SK-N-SH (cell line): ENCODE data around the gene BRSK1. TPM values are rescaled to one million over a fixed set of nuclear protein-coding genes. Genes with fewer than 3 reads are reported as not detected.

Experiments used
- CTCF ChIA-PET: fragments of 300-600, 350-600 bp; formaldehyde crosslinking; extraction: SDS; loops from one replicate; lab custom pipeline; 2021; lab: Yijun Ruan, JAX
- POLR2A ChIA-PET: fragments of 350-600 bp; sonication (Branson Sonifier 250); formaldehyde crosslinking; extraction: SDS; loops from one replicate; lab custom pipeline; 2020; ENCODE audit warnings: antibody characterized with exemption, inconsistent platforms; lab: Yijun Ruan, JAX
- DNase-seq: peaks from one replicate; pipeline ENCODE4 v3.0.0; 2012
- H2AFZ ChIP-seq: fragments of 200-600 bp; sonication (generic); 2 replicates; pipeline ENCODE4 v1.8.1; 2016; ENCODE audit warnings: antibody characterized with exemption, mild to moderate bottlenecking, low read depth
- H3F3A ChIP-seq: fragments of 200-600 bp; sonication (generic); replicated peaks from 2 replicates; pipeline ENCODE3; 2016; ENCODE audit warnings: antibody characterized with exemption, mild to moderate bottlenecking; ENCODE audit not compliant: insufficient read depth
- H3K27ac ChIP-seq, 2 experiments: fragments of 200-500 bp in 1 of 2; fragments of 200-600 bp in 1 of 2; sonication (Bioruptor generic) in 1 of 2; sonication (generic), shearing (Covaris generic) in 1 of 2; 2 replicates each; pipeline versions ENCODE4 v1.5.1 to v1.6.1; 2014 to 2016; ENCODE audit warnings: low read depth in 2 of 2, inconsistent platforms in 1 of 2, low read length in 1 of 2, mild to moderate bottlenecking in 1 of 2, mixed read lengths in 1 of 2
- H3K27me3 ChIP-seq: fragments of 200-600 bp; sonication (generic), shearing (Covaris generic); 2 replicates; pipeline ENCODE4 v1.6.1; 2016; ENCODE audit warnings: mixed run types; ENCODE audit not compliant: insufficient read depth
- H3K36me3 ChIP-seq, 2 experiments: fragments of 200-500 bp in 1 of 2; fragments of 200-600 bp in 1 of 2; sonication (Bioruptor generic) in 1 of 2; sonication (generic) in 1 of 2; replicated peaks in 1 of 2; 2 replicates each; pipeline versions ENCODE3 to v1.5.1; 2014 to 2016; ENCODE audit warnings: low read length in 1 of 2, mild to moderate bottlenecking in 1 of 2; ENCODE audit not compliant: insufficient read depth in 2 of 2, control insufficient read depth in 1 of 2
- H3K4me1 ChIP-seq, 2 experiments: fragments of 200-500 bp in 1 of 2; fragments of 200-600 bp in 1 of 2; sonication (Bioruptor generic) in 1 of 2; sonication (generic), shearing (Covaris generic) in 1 of 2; 2 replicates each; pipeline versions ENCODE4 v1.5.1 to v1.6.1; 2014 to 2016; ENCODE audit warnings: low read depth in 1 of 2, low read length in 1 of 2, mixed run types in 1 of 2; ENCODE audit not compliant: insufficient read depth in 2 of 2, control insufficient read depth in 1 of 2
- H3K4me2 ChIP-seq: fragments of 200-600 bp; sonication (generic), shearing (Covaris generic); 2 replicates; pipeline ENCODE4 v1.6.1; 2017; ENCODE audit warnings: mixed run types
- H3K4me3 ChIP-seq, 2 experiments: fragments of 200-500 bp in 1 of 2; fragments of 200-600 bp in 1 of 2; sonication (Bioruptor generic) in 1 of 2; sonication (generic), shearing (Covaris generic) in 1 of 2; 2 replicates each; pipeline versions ENCODE4 v1.5.1 to v1.8.1; 2014 to 2016; ENCODE audit warnings: low read depth in 2 of 2, inconsistent platforms in 1 of 2, low read length in 1 of 2, mild to moderate bottlenecking in 1 of 2, mixed read lengths in 1 of 2, moderate library complexity in 1 of 2
- H3K79me2 ChIP-seq: fragments of 200-600 bp; sonication (generic); 2 replicates; pipeline ENCODE4 v1.8.1; 2017; ENCODE audit warnings: mild to moderate bottlenecking; ENCODE audit not compliant: insufficient read depth
- H3K9ac ChIP-seq: fragments of 200-600 bp; sonication (generic); 2 replicates; pipeline ENCODE4 v1.6.1; 2017; ENCODE audit warnings: mixed run types
- H3K9me2 ChIP-seq: fragments of 200-600 bp; sonication (generic); 2 replicates; pipeline ENCODE4 v1.6.1; 2017; ENCODE audit warnings: mixed run types
- H3K9me3 ChIP-seq: fragments of 200-600 bp; sonication (generic); 2 replicates; pipeline ENCODE4 v1.6.1; 2017; ENCODE audit warnings: mixed run types, mild to moderate bottlenecking, moderate library complexity
- H4K20me1 ChIP-seq: fragments of 200-600 bp; sonication (generic); 2 replicates; pipeline ENCODE4 v1.6.1; 2017; ENCODE audit warnings: mild to moderate bottlenecking, mixed run types; ENCODE audit not compliant: insufficient read depth
- CHD2 ChIP-seq: fragments of 150-350 bp; IDR thresholded peaks from 2 replicates; pipeline ENCODE4 v1.6.1; 2018; ENCODE audit warnings: low read length; ENCODE audit not compliant: partially characterized antibody
- ELF1 ChIP-seq: IDR thresholded peaks from 2 replicates; pipeline ENCODE4 v1.4.0; 2012
- EZH2phosphoT487 ChIP-seq: fragments of 200-600 bp; sonication (generic); IDR thresholded peaks from 2 replicates; pipeline ENCODE4 v1.6.1; 2017; ENCODE audit warnings: low read depth, mixed run types, mild to moderate bottlenecking, antibody characterized with exemption, moderate library complexity, borderline replicate concordance
- FOXM1 ChIP-seq: IDR thresholded peaks from 2 replicates; pipeline ENCODE4 v1.4.0; 2012; ENCODE audit warnings: low read depth, mild to moderate bottlenecking
- GABPA ChIP-seq: IDR thresholded peaks from 2 replicates; pipeline ENCODE4 v1.4.0; 2012; ENCODE audit warnings: low read depth, mild to moderate bottlenecking
- MEF2A ChIP-seq: IDR thresholded peaks from 2 replicates; pipeline ENCODE4 v1.4.0; 2012; ENCODE audit warnings: low read depth, borderline replicate concordance
- NFIC ChIP-seq: IDR thresholded peaks from 2 replicates; pipeline ENCODE4 v1.4.0; 2012; ENCODE audit warnings: borderline replicate concordance
- POLR2AphosphoS5 ChIP-seq: IDR thresholded peaks from 2 replicates; pipeline ENCODE4 v1.6.1; 2012; ENCODE audit warnings: low read depth, low read length
- RAD21 ChIP-seq: IDR thresholded peaks from 2 replicates; pipeline ENCODE4 v1.6.1; 2012; ENCODE audit warnings: mild to moderate bottlenecking, low read length
- RFX5 ChIP-seq: IDR thresholded peaks from 2 replicates; pipeline ENCODE4 v1.6.1; 2012; ENCODE audit warnings: mild to moderate bottlenecking, improper control_type of control experiment, low read length
- RXRA ChIP-seq: IDR thresholded peaks from 2 replicates; pipeline ENCODE4 v1.4.0; 2012; ENCODE audit warnings: low read depth, mild to moderate bottlenecking, borderline replicate concordance
- SIN3A ChIP-seq: IDR thresholded peaks from 2 replicates; pipeline ENCODE4 v1.6.1; 2012; ENCODE audit warnings: low read depth, mild to moderate bottlenecking, low read length, moderate library complexity, borderline replicate concordance
- SMC3 ChIP-seq: IDR thresholded peaks from 2 replicates; pipeline ENCODE4 v1.6.1; 2012; ENCODE audit warnings: low read depth, low read length, improper control_type of control experiment
- TEAD4 ChIP-seq: IDR thresholded peaks from 2 replicates; pipeline ENCODE4 v1.4.0; 2012; ENCODE audit warnings: mild to moderate bottlenecking, borderline replicate concordance; ENCODE audit not compliant: insufficient read depth
- USF1 ChIP-seq: IDR thresholded peaks from 2 replicates; pipeline ENCODE4 v1.4.0; 2012; ENCODE audit warnings: low read depth, borderline replicate concordance
- USF2 ChIP-seq: fragments of 150-350 bp; IDR thresholded peaks from 2 replicates; pipeline ENCODE4 v1.6.1; 2017; ENCODE audit warnings: antibody characterized with exemption, low read length, low read depth, borderline replicate concordance
- WGBS: methylation state at CpG from one replicate; pipeline ENCODE4 v1.1.6; 2017; ENCODE audit warnings: low lambda C conversion rate; 5-methylcytosine and 5-hydroxymethylcytosine counted together
- polyA plus RNA-seq, 3 experiments: library from polyadenylated mRNA; depleted of rRNA; stranded (reverse); fragments of >200 nt; gene quantifications; 2 replicates each; pipeline ENCODE4 v1.2.3, GENCODE V29; 2012

The BRSK1 gene
- polyA plus RNA-seq, 1 of the 3 experiments (the other 2 are of a cell fraction), result 49.7 TPM

- POLR2A ChIA-PET, result interaction anchor here (1.2 kb wide), 1 partner anchor 15 kb away, joined by 4 read pairs; no protein-coding TSS in a partner anchor
- peaks cover 9% of the 10 kb centered on the region for H3F3A ChIP-seq
- WGBS, result 18% methylated on average over 11 of the region's 43 CpGs
These were observed 71.0 kb downstream of the BRSK1 start, which contains the start of gene COX6B2 for GRCh38 chr19:55354698-55355212. COX6B2 (minus strand) TSS chr19:55354719; CDS start chr19:55354521, 198 bp downstream.

GRCh38 chr19:55355213-55355821 lies 71.5 kb downstream of the BRSK1 start:
- Histone ChIP-seq H3K4me3 (no peak overlapping the region), H3K79me2 (no peaks in the 10 kb centered on the region), H3K9me2 (no peaks in the 10 kb centered on the region), H3K36me3 (no peaks in the 10 kb centered on the region), H3K4me2 (no peak overlapping the region), H3F3A (peaks cover 9% of the 10 kb centered on the region), H3K9me3 (no peaks in the 10 kb centered on the region), H2AFZ (no peak overlapping the region), H3K27ac (no peak overlapping the region), H3K9ac (no peak overlapping the region), H3K27me3 (peaks cover 38% of the 10 kb centered on the region), H4K20me1 (no peaks in the 10 kb centered on the region), H3K4me1 (peaks cover 0 to 21% of the 10 kb centered on the region in 2 experiments; a peak in 1 of 4 replicates)
- POLR2A ChIA-PET, result interaction anchor here (1.2 kb wide), 1 partner anchor 14 kb away, joined by 4 read pairs; no protein-coding TSS in a partner anchor
- CTCF ChIA-PET, result interaction anchor here (1.0 to 2.6 kb wide), 3 partner anchors 29 to 63 kb away, joined by 4 to 8 read pairs (median 8); partner anchors contain the start of gene TMEM238
- peak; percentile 72 for DNase-seq
- 33% methylated on average over 12 of the region's 13 CpGs for WGBS
- TF ChIP-seq SMC3 (no peak), NFIC (no peak), MEF2A (no peak), USF2 (no peak), RAD21 (no peak), POLR2AphosphoS5 (no peak), ELF1 (no peak)

More at GRCh38 chr19:55354698-55355212, 71.0 kb downstream of the BRSK1 start, which contains the start of gene COX6B2:
- H3K4me3 ChIP-seq, result peak within 1 kb of the TSS; percentile 49 to 59
- H3K27me3 ChIP-seq, result peaks cover 38% of the 10 kb centered on the region
- CTCF ChIA-PET, result interaction anchor here (1.0 to 2.6 kb wide), 3 partner anchors 29 to 64 kb away, joined by 4 to 8 read pairs (median 8); partner anchors contain the start of gene TMEM238
- DNase-seq, result peak; percentile 70
- H3K79me2 ChIP-seq, result no peaks in the 10 kb centered on the region
- H3K9ac ChIP-seq, result no peak within 1 kb of the TSS
- H4K20me1 ChIP-seq, result no peaks in the 10 kb centered on the region
- no peak within 1 kb of the TSS for H3K27ac ChIP-seq
- peak within 1 kb of the TSS; percentile 95 for H3K4me2 ChIP-seq
- H2AFZ ChIP-seq, result no peak within 1 kb of the TSS; the same call in 1 of the 2 replicates
- H3K9me3 ChIP-seq, result no peaks in the 10 kb centered on the region
- no peaks in the 10 kb centered on the region for H3K9me2 ChIP-seq
- peaks cover 0 to 21% of the 10 kb centered on the region in 2 experiments; a peak in 1 of 4 replicates for H3K4me1 ChIP-seq
- no peaks in the 10 kb centered on the region for H3K36me3 ChIP-seq
- TF ChIP-seq EZH2phosphoT487 (no peak), RAD21 (no peak), SIN3A (no peak), RXRA (no peak), CHD2 (no peak), FOXM1 (no peak), TEAD4 (no peak), USF1 (no peak), RFX5 (no peak), GABPA (no peak), ELF1 (no peak)
